ENCODE data around the gene SLC2A5.

SLC2A5 gene

DNA sequence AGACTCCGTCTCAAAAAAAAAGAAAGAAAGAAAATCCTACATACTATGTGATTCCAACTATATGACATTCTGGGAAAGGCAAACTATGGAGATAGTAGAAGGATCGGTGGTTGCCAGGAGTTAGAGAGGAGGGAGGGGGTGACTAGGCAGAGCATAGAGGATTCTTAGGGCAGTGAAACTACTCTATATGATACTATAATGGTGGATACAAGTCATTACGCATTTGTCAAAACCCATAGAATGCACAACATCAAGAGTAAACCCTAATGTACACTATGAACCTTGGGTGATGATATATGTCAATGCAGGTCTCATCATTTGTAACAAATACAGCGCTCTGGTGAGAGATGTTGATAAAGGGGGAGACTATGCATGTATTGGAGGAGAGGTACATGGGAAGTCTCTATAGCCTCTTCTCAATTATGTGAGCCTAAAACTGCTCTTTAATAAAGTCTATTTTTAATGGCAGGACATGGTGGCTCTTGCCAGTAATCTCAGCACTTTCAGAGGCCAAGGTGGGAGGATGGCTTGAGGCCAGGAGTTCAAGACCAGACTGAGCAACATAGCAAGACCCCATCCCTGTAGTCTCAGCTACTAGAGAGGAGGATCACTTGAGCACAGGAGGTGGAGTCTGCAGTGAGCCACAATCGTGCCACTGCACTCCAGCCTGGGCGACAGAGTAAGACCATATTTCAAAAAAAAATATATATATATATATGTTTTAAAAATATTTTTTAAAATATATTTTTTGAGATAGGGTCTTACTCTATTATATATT, 17.0 kb downstream of the SLC2A5 start:
- no peaks in the 10 kb centered on the region for H3K36me3 ChIP-seq (ENCODE audit: control insufficient read depth, low read depth, low read length)
- H3K9ac ChIP-seq (ENCODE audit: low read length): no peak overlapping the region
- no peaks in the 10 kb centered on the region for H3K27me3 ChIP-seq (ENCODE audit: control insufficient read depth, insufficient read depth, low read length)
- H3K9me3 ChIP-seq (ENCODE audit: control insufficient read depth, low read depth, low read length): no peaks in the 10 kb centered on the region
- peaks cover 12% of the 10 kb centered on the region for H3K4me1 ChIP-seq (ENCODE audit: control insufficient read depth, low read depth, low read length)
- H3K4me3 ChIP-seq (ENCODE audit: low read length): no peak overlapping the region
- H3K27ac ChIP-seq (ENCODE audit: low read length): no peak overlapping the region

DNA sequence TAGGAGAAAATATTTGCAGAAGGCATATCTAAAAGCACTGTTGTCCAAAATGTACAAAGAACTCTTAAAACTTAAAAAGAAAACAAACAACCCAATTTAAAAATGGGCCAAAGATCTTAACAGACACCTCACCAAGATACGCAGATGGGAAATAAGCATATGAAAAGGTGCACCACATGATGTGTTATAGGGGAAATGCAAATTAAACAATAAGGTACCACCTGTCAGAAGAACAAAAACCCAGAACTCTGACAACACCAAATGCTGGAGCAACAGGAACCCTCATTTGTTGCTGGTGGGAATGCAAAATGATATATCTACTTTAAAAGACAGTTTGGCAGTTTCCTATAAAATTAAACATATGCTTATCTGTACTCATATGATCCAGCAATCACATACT, 18.1 kb downstream of the SLC2A5 start:
- Histone ChIP-seq H3K27ac (ENCODE audit: low read length) (no peak overlapping the region), H3K27me3 (ENCODE audit: control insufficient read depth, insufficient read depth, low read length) (no peaks in the 10 kb centered on the region), H3K9ac (ENCODE audit: low read length) (peak overlapping the region; percentile 39), H3K4me3 (ENCODE audit: low read length) (no peak overlapping the region), H3K36me3 (ENCODE audit: control insufficient read depth, low read depth, low read length) (no peaks in the 10 kb centered on the region), H3K4me1 (ENCODE audit: control insufficient read depth, low read depth, low read length) (peaks cover 12% of the 10 kb centered on the region), H3K9me3 (ENCODE audit: control insufficient read depth, low read depth, low read length) (no peaks in the 10 kb centered on the region)

DNA sequence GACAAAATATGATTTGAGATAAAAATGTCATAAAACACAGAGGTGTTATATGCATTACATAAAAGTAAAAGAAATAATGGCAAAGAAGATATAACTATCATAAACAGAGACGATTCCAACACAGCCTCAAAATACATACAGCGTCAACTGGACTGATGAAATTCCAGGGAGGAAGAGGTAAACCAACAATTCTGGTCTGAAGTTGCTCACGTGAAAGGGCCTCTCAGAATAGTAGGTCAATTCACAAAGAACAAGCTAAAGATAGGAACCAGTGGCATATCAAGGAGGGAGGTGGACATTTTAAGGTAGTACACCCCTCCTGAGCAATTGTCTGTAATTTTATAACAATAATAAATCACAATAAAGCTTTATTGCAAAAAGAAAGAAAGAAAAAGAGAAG, 18.6 kb downstream of the SLC2A5 start:
- Histone ChIP-seq H3K4me1 (ENCODE audit: control insufficient read depth, low read depth, low read length) (peaks cover 12% of the 10 kb centered on the region), H3K27me3 (ENCODE audit: control insufficient read depth, insufficient read depth, low read length) (no peaks in the 10 kb centered on the region), H3K36me3 (ENCODE audit: control insufficient read depth, low read depth, low read length) (no peaks in the 10 kb centered on the region), H3K9ac (ENCODE audit: low read length) (peak overlapping the region; percentile 39), H3K27ac (ENCODE audit: low read length) (no peak overlapping the region), H3K9me3 (ENCODE audit: control insufficient read depth, low read depth, low read length) (no peaks in the 10 kb centered on the region), H3K4me3 (ENCODE audit: low read length) (no peak overlapping the region)

DNA sequence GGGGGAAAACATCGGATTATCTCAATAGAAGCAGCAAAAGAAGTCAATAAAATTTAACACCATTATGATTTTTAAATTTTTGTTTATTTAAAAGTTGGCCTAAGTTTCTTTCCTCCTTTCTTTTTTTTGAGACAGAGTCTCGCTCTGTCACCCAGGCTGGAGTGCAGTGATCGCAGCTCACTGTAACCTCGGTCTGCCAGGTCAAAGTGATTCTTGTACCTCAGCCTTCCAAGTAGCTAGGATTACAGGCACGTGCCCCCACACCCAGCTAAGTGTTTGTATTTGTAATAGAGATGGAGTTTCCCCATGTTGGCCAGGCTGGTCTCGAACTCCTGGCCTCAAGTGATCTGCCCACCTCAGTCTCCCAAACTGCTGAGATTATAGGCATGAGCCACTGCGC, 20.9 kb downstream of the SLC2A5 start:
- Histone ChIP-seq H3K27me3 (ENCODE audit: control insufficient read depth, insufficient read depth, low read length) (no peaks in the 10 kb centered on the region), H3K4me3 (ENCODE audit: low read length) (no peak overlapping the region), H3K9ac (ENCODE audit: low read length) (no peak overlapping the region), H3K36me3 (ENCODE audit: control insufficient read depth, low read depth, low read length) (no peaks in the 10 kb centered on the region), H3K27ac (ENCODE audit: low read length) (no peak overlapping the region), H3K9me3 (ENCODE audit: control insufficient read depth, low read depth, low read length) (no peaks in the 10 kb centered on the region), H3K4me1 (ENCODE audit: control insufficient read depth, low read depth, low read length) (peaks cover 12% of the 10 kb centered on the region)

DNA sequence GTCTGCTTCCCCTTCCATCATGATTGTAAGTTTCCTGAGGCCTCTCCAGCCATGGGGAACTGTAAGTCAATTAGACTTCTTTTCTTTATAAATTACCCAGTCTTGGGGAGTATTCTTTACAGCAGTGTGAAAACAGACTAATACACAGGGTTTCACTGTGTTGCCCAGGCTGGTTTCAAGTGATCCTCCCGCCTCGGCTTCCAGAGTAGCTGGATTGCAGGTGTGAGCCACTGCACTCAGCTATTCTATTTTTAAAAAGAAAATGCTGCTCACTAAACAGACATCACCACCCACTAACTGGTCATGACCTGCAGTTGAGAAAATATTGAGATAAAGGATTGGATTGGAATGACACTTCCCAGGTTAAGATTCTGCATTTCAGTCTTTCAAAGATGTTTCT, 22.4 kb downstream of the SLC2A5 start:
- Histone ChIP-seq H3K4me3 (ENCODE audit: low read length) (no peak overlapping the region), H3K4me1 (ENCODE audit: control insufficient read depth, low read depth, low read length) (peaks cover 12% of the 10 kb centered on the region), H3K27me3 (ENCODE audit: control insufficient read depth, insufficient read depth, low read length) (no peaks in the 10 kb centered on the region), H3K9ac (ENCODE audit: low read length) (no peak overlapping the region), H3K9me3 (ENCODE audit: control insufficient read depth, low read depth, low read length) (no peaks in the 10 kb centered on the region), H3K27ac (ENCODE audit: low read length) (no peak overlapping the region), H3K36me3 (ENCODE audit: control insufficient read depth, low read depth, low read length) (no peaks in the 10 kb centered on the region)

DNA sequence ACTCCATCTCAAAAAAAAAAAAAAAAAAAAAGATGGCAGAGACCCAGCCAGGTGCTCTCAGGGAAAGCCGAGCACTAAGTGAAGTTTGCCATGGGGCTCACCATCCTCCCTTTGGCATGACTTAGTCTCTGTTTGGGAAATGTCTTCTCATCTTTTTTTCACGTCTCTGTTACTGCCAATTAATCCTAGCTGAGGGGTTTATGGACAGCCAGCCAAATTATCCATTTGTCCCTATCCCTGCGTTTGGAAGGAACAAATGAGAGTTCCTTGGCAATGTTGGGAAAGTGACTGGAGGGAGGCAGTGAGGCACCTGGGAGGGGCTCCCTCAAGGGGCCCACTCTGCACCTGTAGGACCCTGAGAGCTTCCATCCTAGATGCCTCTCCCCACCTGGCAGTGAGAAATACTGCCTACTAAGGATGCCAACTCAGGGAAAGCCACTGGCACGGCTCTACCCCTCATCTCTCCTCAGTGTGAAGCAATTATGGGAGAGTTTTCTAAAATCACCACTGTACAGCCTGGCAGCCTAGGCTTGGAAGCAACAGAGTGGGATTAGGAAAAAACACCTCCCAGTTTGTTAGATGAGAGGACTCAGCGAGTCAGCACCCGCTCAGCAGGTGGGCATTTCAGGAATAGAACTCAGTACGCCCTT, 23.4 kb downstream of the SLC2A5 start:
- no peak overlapping the region for H3K9ac ChIP-seq (ENCODE audit: low read length)
- H3K27me3 ChIP-seq (ENCODE audit: control insufficient read depth, insufficient read depth, low read length): no peaks in the 10 kb centered on the region
- H3K4me1 ChIP-seq (ENCODE audit: control insufficient read depth, low read depth, low read length): peaks cover 6% of the 10 kb centered on the region
- H3K9me3 ChIP-seq (ENCODE audit: control insufficient read depth, low read depth, low read length): no peaks in the 10 kb centered on the region
- no peaks in the 10 kb centered on the region for H3K36me3 ChIP-seq (ENCODE audit: control insufficient read depth, low read depth, low read length)
- H3K27ac ChIP-seq (ENCODE audit: low read length): no peak overlapping the region
- H3K4me3 ChIP-seq (ENCODE audit: low read length): no peak overlapping the region

DNA sequence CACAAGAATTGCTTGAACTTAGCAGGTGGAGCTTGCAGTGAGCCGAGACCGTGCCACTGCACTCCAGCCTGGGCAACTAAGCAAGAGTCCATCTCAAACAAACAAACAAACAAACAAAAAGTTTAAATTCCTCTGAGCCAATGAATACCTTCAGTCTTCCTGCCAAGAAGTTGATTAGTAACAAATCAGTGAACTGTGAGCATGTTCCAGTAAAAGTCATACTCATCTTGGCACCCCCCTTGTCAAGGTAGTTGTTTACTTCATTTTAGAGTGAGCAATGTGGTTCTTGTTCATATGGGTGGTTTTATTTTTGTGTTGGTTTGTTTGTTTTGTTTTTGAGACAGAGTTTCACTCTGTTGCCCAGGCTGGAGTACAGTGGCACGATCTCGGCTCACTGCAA, 25.2 kb downstream of the SLC2A5 start:
- Histone ChIP-seq H3K9me3 (ENCODE audit: control insufficient read depth, low read depth, low read length) (no peaks in the 10 kb centered on the region), H3K4me1 (ENCODE audit: control insufficient read depth, low read depth, low read length) (no peaks in the 10 kb centered on the region), H3K9ac (ENCODE audit: low read length) (no peak overlapping the region), H3K27me3 (ENCODE audit: control insufficient read depth, insufficient read depth, low read length) (no peaks in the 10 kb centered on the region), H3K36me3 (ENCODE audit: control insufficient read depth, low read depth, low read length) (no peaks in the 10 kb centered on the region), H3K27ac (ENCODE audit: low read length) (no peak overlapping the region), H3K4me3 (ENCODE audit: low read length) (no peak overlapping the region)

DNA sequence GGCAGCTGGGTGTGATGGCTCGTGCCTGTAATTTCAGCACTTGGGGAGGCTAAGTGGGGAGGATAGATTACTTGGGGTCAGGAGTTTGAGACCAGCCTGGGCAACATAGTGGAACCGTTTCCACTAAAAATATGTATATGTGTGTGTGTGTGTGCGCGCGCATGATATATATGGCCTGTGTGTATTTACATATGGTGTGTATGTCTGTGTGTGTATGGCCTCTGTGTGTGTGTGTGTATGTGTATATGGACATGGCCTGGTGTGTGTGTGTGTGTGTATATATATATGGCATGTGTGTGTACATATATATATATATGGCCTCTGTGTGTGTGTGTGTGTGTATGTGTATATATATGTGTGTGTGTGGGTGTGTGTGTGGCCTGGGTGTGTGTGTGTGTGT, 27.2 kb downstream of the SLC2A5 start:
- H3K4me1 ChIP-seq (ENCODE audit: control insufficient read depth, low read depth, low read length): no peaks in the 10 kb centered on the region
- no peak overlapping the region for H3K27ac ChIP-seq (ENCODE audit: low read length)
- H3K36me3 ChIP-seq (ENCODE audit: control insufficient read depth, low read depth, low read length): no peaks in the 10 kb centered on the region
- H3K27me3 ChIP-seq (ENCODE audit: control insufficient read depth, insufficient read depth, low read length): no peaks in the 10 kb centered on the region
- H3K4me3 ChIP-seq (ENCODE audit: low read length): no peak overlapping the region
- H3K9ac ChIP-seq (ENCODE audit: low read length): no peak overlapping the region
- no peaks in the 10 kb centered on the region for H3K9me3 ChIP-seq (ENCODE audit: control insufficient read depth, low read depth, low read length)

DNA sequence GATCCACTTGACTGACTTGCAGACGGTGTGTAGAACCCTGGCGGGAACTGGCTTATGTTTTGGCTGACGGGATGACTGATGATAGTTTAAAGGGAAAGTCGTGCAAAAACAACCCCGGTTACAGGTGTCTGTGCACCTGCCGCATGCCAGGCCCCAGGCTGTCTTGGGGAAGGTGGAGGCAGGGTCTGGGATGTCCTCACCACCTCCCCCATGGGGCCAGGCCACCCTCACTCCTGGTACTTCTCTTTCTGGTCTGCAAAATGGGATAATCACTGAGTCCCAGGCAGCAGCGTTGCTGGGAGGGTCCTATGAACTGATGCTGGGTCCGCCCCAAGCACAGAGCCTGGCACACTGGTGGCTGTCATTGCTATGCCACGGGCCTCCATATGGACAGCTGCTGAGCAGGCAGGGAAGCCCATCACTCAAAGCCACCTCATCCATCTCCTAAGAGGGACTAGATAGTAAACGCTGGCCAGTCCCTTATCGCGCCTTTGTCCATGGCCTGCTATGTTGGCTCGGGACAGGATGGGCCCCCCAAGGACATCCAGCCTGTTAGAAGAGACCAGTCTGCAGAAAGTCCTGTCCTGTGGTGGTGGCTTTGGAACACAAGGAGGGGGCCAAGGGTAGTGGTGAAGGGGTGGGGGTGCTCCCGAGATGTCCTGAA, 28.2 kb downstream of the SLC2A5 start:
- H3K27ac ChIP-seq (ENCODE audit: low read length): no peak overlapping the region
- no peaks in the 10 kb centered on the region for H3K9me3 ChIP-seq (ENCODE audit: control insufficient read depth, low read depth, low read length)
- no peak overlapping the region for H3K4me3 ChIP-seq (ENCODE audit: low read length)
- no peaks in the 10 kb centered on the region for H3K36me3 ChIP-seq (ENCODE audit: control insufficient read depth, low read depth, low read length)
- no peak overlapping the region for H3K9ac ChIP-seq (ENCODE audit: low read length)
- H3K4me1 ChIP-seq (ENCODE audit: control insufficient read depth, low read depth, low read length): no peaks in the 10 kb centered on the region
- H3K27me3 ChIP-seq (ENCODE audit: control insufficient read depth, insufficient read depth, low read length): no peaks in the 10 kb centered on the region

DNA sequence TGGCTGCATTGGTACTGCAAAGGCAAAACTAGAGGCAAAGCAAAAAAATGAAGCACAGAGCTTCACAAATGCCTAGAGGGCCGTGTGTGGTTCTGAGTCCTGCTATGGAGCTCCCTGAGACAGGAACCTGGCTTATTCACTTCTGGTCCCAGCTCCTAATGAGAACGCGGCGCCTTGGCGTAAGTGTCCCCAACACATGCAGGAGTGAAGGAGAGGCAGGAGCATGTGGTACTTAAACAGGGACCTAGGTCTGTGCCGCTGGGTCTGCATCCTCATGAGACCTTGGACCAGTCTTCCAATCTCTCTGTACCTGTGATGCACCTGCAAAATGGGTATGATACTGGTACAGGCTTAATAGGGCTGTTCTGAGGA, 28.8 kb downstream of the SLC2A5 start:
- H3K36me3 ChIP-seq (ENCODE audit: control insufficient read depth, low read depth, low read length): no peaks in the 10 kb centered on the region
- H3K4me1 ChIP-seq (ENCODE audit: control insufficient read depth, low read depth, low read length): no peaks in the 10 kb centered on the region
- H3K4me3 ChIP-seq (ENCODE audit: low read length): no peak overlapping the region
- no peaks in the 10 kb centered on the region for H3K27me3 ChIP-seq (ENCODE audit: control insufficient read depth, insufficient read depth, low read length)
- no peak overlapping the region for H3K27ac ChIP-seq (ENCODE audit: low read length)
- H3K9ac ChIP-seq (ENCODE audit: low read length): no peak overlapping the region
- no peaks in the 10 kb centered on the region for H3K9me3 ChIP-seq (ENCODE audit: control insufficient read depth, low read depth, low read length)

DNA sequence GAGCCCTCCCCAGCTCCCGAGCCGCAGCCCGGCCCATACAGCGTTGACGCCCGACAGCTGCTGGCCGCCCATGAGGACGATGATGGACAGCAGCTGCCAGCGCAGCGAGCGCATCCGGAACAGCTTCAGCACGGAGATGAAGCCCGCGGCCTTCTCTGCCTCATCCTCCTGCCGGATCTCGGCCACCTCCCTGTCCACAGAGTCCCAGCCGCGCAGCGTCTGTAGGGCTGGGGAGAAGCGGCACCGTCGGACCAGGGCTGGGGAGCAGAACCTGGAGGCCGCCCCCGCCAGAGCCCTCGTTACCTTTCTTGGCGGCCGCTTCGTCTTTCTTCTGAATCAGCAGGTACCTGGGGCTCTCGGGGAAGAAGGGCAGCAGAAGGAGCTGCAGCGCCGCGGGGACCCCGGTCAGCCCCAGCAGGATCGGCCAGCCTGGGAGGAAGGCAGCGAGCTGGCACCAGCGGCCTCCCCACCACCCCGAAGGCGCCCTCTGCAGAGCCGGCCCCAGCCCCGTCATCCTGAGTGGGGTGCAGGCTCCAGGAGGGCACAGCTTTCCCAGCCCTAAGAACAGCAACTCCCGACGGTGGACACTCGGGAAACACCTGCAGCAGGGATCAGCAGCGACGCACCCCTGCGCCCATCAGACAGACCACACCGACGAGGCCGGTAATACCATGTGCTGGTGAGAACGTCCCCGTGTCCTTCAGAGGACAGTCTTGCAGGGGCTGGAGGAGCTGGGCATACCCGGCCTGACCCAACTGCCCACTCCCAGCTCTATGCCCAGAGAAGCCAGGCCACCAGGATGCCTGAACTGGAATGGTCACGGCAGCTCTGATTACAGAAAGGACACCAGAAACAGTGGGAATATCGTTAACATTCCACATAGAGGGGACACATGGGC, 29.4 kb downstream of the SLC2A5 start:
- no peaks in the 10 kb centered on the region for H3K9me3 ChIP-seq (ENCODE audit: control insufficient read depth, low read depth, low read length)
- H3K4me1 ChIP-seq (ENCODE audit: control insufficient read depth, low read depth, low read length): no peaks in the 10 kb centered on the region
- no peak overlapping the region for H3K9ac ChIP-seq (ENCODE audit: low read length)
- no peak overlapping the region for H3K4me3 ChIP-seq (ENCODE audit: low read length)
- H3K36me3 ChIP-seq (ENCODE audit: control insufficient read depth, low read depth, low read length): no peaks in the 10 kb centered on the region
- H3K27me3 ChIP-seq (ENCODE audit: control insufficient read depth, insufficient read depth, low read length): no peaks in the 10 kb centered on the region
- H3K27ac ChIP-seq (ENCODE audit: low read length): no peak overlapping the region
